NCI-H345 (cell line): Measurements from ENCODE around the gene IMMP2L.
"Not testable (repeated sequence)": the region's sequence is repeated elsewhere in the genome, so short reads cannot be mapped to it uniquely, and the experiment has no call there.

Experiments used
- DNase-seq: peaks from one replicate; lab custom pipeline; 2025; lab: John Stamatoyannopoulos, UW

The IMMP2L gene

GRCh38 chr7:111074748-111075146, 487.5 kb downstream of the IMMP2L start:
- DNase-seq = no peak

GRCh38 chr7:111074071-111074747, 488.1 kb downstream of the IMMP2L start:
- no peak for DNase-seq

- DNase-seq = not testable (repeated sequence)
Observed at GRCh38 chr7:111072658-111073057, 489.6 kb downstream of the IMMP2L start.

- no peak for DNase-seq
Observed at GRCh38 chr7:111071556-111071955, 490.7 kb downstream of the IMMP2L start.

- DNase-seq = no peak
Observed at GRCh38 chr7:111068618-111069017, 493.7 kb downstream of the IMMP2L start.

GRCh38 chr7:111067682-111068081, 494.6 kb downstream of the IMMP2L start:
- DNase-seq = no peak

GRCh38 chr7:111067251-111067650, 495.0 kb downstream of the IMMP2L start:
- no peak for DNase-seq

- no peak for DNase-seq
Observed at GRCh38 chr7:111063166-111063565, 499.1 kb downstream of the IMMP2L start.

GRCh38 chr7:111059833-111060232, 502.5 kb downstream of the IMMP2L start:
- DNase-seq = no peak

- no peak for DNase-seq
Observed at GRCh38 chr7:111057066-111057465, 505.2 kb downstream of the IMMP2L start.

GRCh38 chr7:111056371-111056770, 505.9 kb downstream of the IMMP2L start:
- DNase-seq = no peak

- peak; percentile 13 for DNase-seq
Observed at GRCh38 chr7:111053035-111053434, 509.3 kb downstream of the IMMP2L start.

- no peak for DNase-seq
Observed at GRCh38 chr7:111051832-111052231, 510.5 kb downstream of the IMMP2L start.

- DNase-seq = no peak
Observed at GRCh38 chr7:111050875-111051416, 511.3 kb downstream of the IMMP2L start.

GRCh38 chr7:111049971-111050680, 512.2 kb downstream of the IMMP2L start:
- no peak for DNase-seq

- no peak for DNase-seq
Observed at GRCh38 chr7:111047595-111047994, 514.7 kb downstream of the IMMP2L start.

GRCh38 chr7:111045449-111045848, 516.8 kb downstream of the IMMP2L start:
- no peak for DNase-seq

GRCh38 chr7:111043561-111043960, 518.7 kb downstream of the IMMP2L start:
- no peak for DNase-seq

- DNase-seq = no peak
Observed at GRCh38 chr7:111042842-111043241, 519.5 kb downstream of the IMMP2L start.

GRCh38 chr7:111041577-111041976, 520.7 kb downstream of the IMMP2L start:
- DNase-seq = no peak

GRCh38 chr7:111038185-111038584, 524.1 kb downstream of the IMMP2L start:
- no peak for DNase-seq

- DNase-seq = no peak
Observed at GRCh38 chr7:111031916-111032315, 530.4 kb downstream of the IMMP2L start.

- no peak for DNase-seq
Observed at GRCh38 chr7:111030336-111030735, 532.0 kb downstream of the IMMP2L start.
